HEK293 (cell line): ENCODE data around the gene HTATSF1.

ENCODE experiments used
- CTCF ChIP-seq: fragments of 450-650 bp; formaldehyde crosslinking; IDR thresholded peaks from 2 replicates; pipeline ENCODE4 v1.5.1; 2016; ENCODE audit warnings: missing biosample characterization, missing genetic modification characterization
- MYNN ChIP-seq: fragments of 450-650 bp; formaldehyde crosslinking; IDR thresholded peaks from 2 replicates; pipeline ENCODE4 v1.5.1; 2016; ENCODE audit warnings: missing biosample characterization, missing genetic modification characterization, borderline replicate concordance
- MZF1 ChIP-seq: fragments of 450-650 bp; formaldehyde crosslinking; IDR thresholded peaks from 2 replicates; pipeline ENCODE4 v1.5.1; 2017; ENCODE audit warnings: missing biosample characterization, missing genetic modification characterization, borderline replicate concordance
- ZBTB26 ChIP-seq: fragments of 450-650 bp; formaldehyde crosslinking; optimal IDR thresholded peaks from 2 replicates; pipeline ENCODE3; 2016; ENCODE audit warnings: missing biosample characterization, mild to moderate bottlenecking, missing genetic modification characterization
- ZNF121 ChIP-seq: fragments of 450-650 bp; formaldehyde crosslinking; IDR thresholded peaks from 2 replicates; pipeline ENCODE4 v1.5.1; 2016; ENCODE audit warnings: missing biosample characterization, missing genetic modification characterization
- ZNF148 ChIP-seq: fragments of 450-650 bp; formaldehyde crosslinking; IDR thresholded peaks from 2 replicates; pipeline ENCODE4 v1.5.0; 2017; ENCODE audit warnings: missing biosample characterization, missing genetic modification characterization, borderline replicate concordance
- ZNF274 ChIP-seq, 2 experiments: fragments of 200-500 bp in 1 of 2; fragments of 450-650 bp in 1 of 2; sonication (Bioruptor generic) in 1 of 2; formaldehyde crosslinking in 1 of 2; IDR thresholded peaks; 2 replicates each; pipeline versions ENCODE4 v1.5.1 to v1.6.1; 2014 to 2016; ENCODE audit warnings: borderline replicate concordance in 1 of 2, inconsistent platforms in 1 of 2, low read length in 1 of 2, missing biosample characterization in 1 of 2, missing genetic modification characterization in 1 of 2
- ZNF280C ChIP-seq: fragments of 450-650 bp; formaldehyde crosslinking; IDR thresholded peaks from 2 replicates; pipeline ENCODE4 v1.5.1; 2016; ENCODE audit warnings: missing biosample characterization, missing genetic modification characterization
- ZNF311 ChIP-seq: fragments of 450-650 bp; formaldehyde crosslinking; IDR thresholded peaks from 2 replicates; pipeline ENCODE4 v1.5.1; 2017; ENCODE audit warnings: missing biosample characterization, missing genetic modification characterization, borderline replicate concordance
- ZNF560 ChIP-seq: fragments of 450-650 bp; formaldehyde crosslinking; IDR thresholded peaks from 2 replicates; pipeline ENCODE4 v1.5.1; 2017; ENCODE audit warnings: missing biosample characterization, missing genetic modification characterization, borderline replicate concordance
- ZNF776 ChIP-seq: fragments of 450-650 bp; formaldehyde crosslinking; IDR thresholded peaks from 2 replicates; pipeline ENCODE4 v1.5.0; 2017; ENCODE audit warnings: missing biosample characterization, missing genetic modification characterization, borderline replicate concordance
- ZSCAN30 ChIP-seq: fragments of 450-650 bp; IDR thresholded peaks from 2 replicates; pipeline ENCODE4 v1.5.1; 2018; ENCODE audit warnings: missing biosample characterization, mild to moderate bottlenecking, missing genetic modification characterization, moderate library complexity

GRCh38 chrX:136488706-136489105 lies 8.7 kb upstream of the HTATSF1 start:
- no peak for TF ChIP-seq ZNF121 (tag by site-specific recombination)
- TF ChIP-seq CTCF (tag by site-specific recombination): no peak
- TF ChIP-seq ZNF280C (tag by site-specific recombination): no peak
- no peak for TF ChIP-seq MZF1
- TF ChIP-seq ZNF560 (tag by site-specific recombination): no peak
- no peak for TF ChIP-seq ZBTB26 (tag by site-specific recombination)
- no peak for TF ChIP-seq MYNN (tag by site-specific recombination)
- TF ChIP-seq ZNF148 (tag by site-specific recombination): no peak
- no peak for TF ChIP-seq ZNF776 (tag by site-specific recombination)
- no peak for TF ChIP-seq ZSCAN30 (tag by site-specific recombination)
- TF ChIP-seq ZNF274 (IDR thresholded peaks at IDR 0.05; ENCODE audit: low read length): no peak
- TF ChIP-seq ZNF274 (tag by site-specific recombination; IDR thresholded peaks at IDR 0.05; ENCODE audit: borderline replicate concordance): no peak
- TF ChIP-seq ZNF311 (tag by site-specific recombination): no peak
